ENCODE measurements around the gene SOX15.

GRCh38 chr17:7550344-7550743, 39.5 kb downstream of the SOX15 start:
- no peak for TF ChIP-seq CTCF (conservative IDR thresholded peaks at IDR 0.05; ENCODE audit: low read depth, low read length)
- TF ChIP-seq EZH2 (IDR thresholded peaks at IDR 0.05; ENCODE audit: low read length, unreplicated experiment) = no peak
